Thoracic aorta (tissue), 2 donors: Measurements from ENCODE around the gene IFRD2. TPM values are rescaled to one million over a fixed set of nuclear protein-coding genes. Genes with fewer than 3 reads are reported as not detected.

Source experiments
- ATAC-seq: fragments of 150-250 bp; one replicate; pipeline ENCODE4 v1.8.0; 2017; ENCODE audit warnings: low read depth; ENCODE audit not compliant: insufficient number of reproducible peaks, low FRiP score
- DNase-seq: peaks from one replicate; pipeline ENCODE4 v3.0.0-alpha.2; 2020; ENCODE audit warnings: low spot score
- H3K27ac ChIP-seq, 2 donors: fragments of 200-600 bp; sonication (generic); 1 replicate in 1 of 2; 2 replicates in 1 of 2; pipeline ENCODE4 v1.5.1; 2016; ENCODE audit warnings: mild to moderate bottlenecking in 2 of 2, moderate library complexity in 2 of 2
- H3K27me3 ChIP-seq: fragments of 200-600 bp; sonication (generic); replicated peaks from 2 replicates; pipeline ENCODE4 v1.6.0; 2016; ENCODE audit warnings: mild to moderate bottlenecking; ENCODE audit not compliant: insufficient read depth
- H3K36me3 ChIP-seq: fragments of 200-600 bp; sonication (generic); one replicate; pipeline ENCODE4 v1.5.1; 2016
- H3K4me1 ChIP-seq, 2 donors: fragments of 200-600 bp; sonication (generic); 1 replicate in 1 of 2; 2 replicates in 1 of 2; pipeline versions ENCODE4 v1.5.1 to v1.6.0; 2016; ENCODE audit warnings: low read depth in 2 of 2, mild to moderate bottlenecking in 1 of 2; ENCODE audit not compliant: control insufficient read depth in 1 of 2
- H3K4me3 ChIP-seq: fragments of 200-600 bp; sonication (generic); 2 replicates; pipeline ENCODE4 v1.5.1; 2016; ENCODE audit warnings: mild to moderate bottlenecking
- H3K9me3 ChIP-seq: fragments of 200-600 bp; sonication (generic); 2 replicates; pipeline ENCODE4 v1.5.1; 2016
- CTCF ChIP-seq: fragments of 200-600 bp; sonication (generic); IDR thresholded peaks from one replicate; pipeline ENCODE4 v1.5.1; 2019; ENCODE audit warnings: antibody characterized with exemption
- total RNA-seq, 2 donors: library from RNA; depleted of rRNA; stranded (reverse); fragments of >200 nt; gene quantifications; one replicate each; pipeline versions ENCODE4 v1.1.0 to v1.2.3, GENCODE V29; 2016

The IFRD2 gene
- total RNA-seq, 2 donors from 2014 or later, result 43.3 to 118 TPM

- no peaks in the 10 kb centered on the region for H3K9me3 ChIP-seq
- DNase-seq, result no peak
- peaks cover 7% of the 10 kb centered on the region for H3K36me3 ChIP-seq
- H3K4me3 ChIP-seq, result no peak overlapping the region
- H3K27me3 ChIP-seq, result no peaks in the 10 kb centered on the region
- H3K27ac ChIP-seq, result peak overlapping the region; percentile 8 to 91
- H3K4me1 ChIP-seq, result peaks cover 29 to 50% of the 10 kb centered on the region in 2 donors
- no peak for TF ChIP-seq CTCF
- ATAC-seq, result no peak
Observed at GRCh38 chr3:50323614-50324199, 31.5 kb upstream of the IFRD2 start.

- DNase-seq (no peak), ATAC-seq (no peak)
- H3K9me3 ChIP-seq, result no peaks in the 10 kb centered on the region
- TF ChIP-seq CTCF, result no peak
- peak overlapping the region; percentile 8 to 91 for H3K27ac ChIP-seq
- H3K4me1 ChIP-seq, result peaks cover 27 to 51% of the 10 kb centered on the region in 2 donors
- peaks cover 8% of the 10 kb centered on the region for H3K36me3 ChIP-seq
- no peaks in the 10 kb centered on the region for H3K27me3 ChIP-seq
- peak overlapping the region; percentile 73 for H3K4me3 ChIP-seq
Observed at GRCh38 chr3:50323092-50323600, 30.9 kb upstream of the IFRD2 start.

GRCh38 chr3:50322386-50323091 lies 30.3 kb upstream of the IFRD2 start, which contains the start of gene HYAL2:
Gene HYAL2, minus strand, starts transcription at chr3:50322745. Its CDS starts 2,256 bp downstream, at chr3:50320489.
- Histone ChIP-seq H3K4me1 (peaks cover 33 to 55% of the 10 kb centered on the region in 2 donors), H3K27ac (peak within 1 kb of the TSS; percentile 91 to 97), H3K4me3 (peak within 1 kb of the TSS; percentile 73), H3K36me3 (peaks cover 10% of the 10 kb centered on the region), H3K9me3 (no peaks in the 10 kb centered on the region), H3K27me3 (no peaks in the 10 kb centered on the region)
- TF ChIP-seq CTCF, result no peak
- DNase-seq (no peak), ATAC-seq (no peak)

- ATAC-seq (no peak), DNase-seq (no peak)
- H3K9me3 ChIP-seq, result no peaks in the 10 kb centered on the region
- H3K4me1 ChIP-seq, result peaks cover 29 to 50% of the 10 kb centered on the region in 2 donors
- peaks cover 10% of the 10 kb centered on the region for H3K36me3 ChIP-seq
- TF ChIP-seq CTCF, result no peak
- no peaks in the 10 kb centered on the region for H3K27me3 ChIP-seq
- peak overlapping the region; percentile 91 to 97 for H3K27ac ChIP-seq
- peak overlapping the region; percentile 73 for H3K4me3 ChIP-seq
Observed at GRCh38 chr3:50322115-50322385, 29.8 kb upstream of the IFRD2 start.

- H3K9me3 ChIP-seq, result no peaks in the 10 kb centered on the region
- peak overlapping the region; percentile 73 for H3K4me3 ChIP-seq
- no peaks in the 10 kb centered on the region for H3K27me3 ChIP-seq
- H3K4me1 ChIP-seq, result peaks cover 26 to 44% of the 10 kb centered on the region in 2 donors
- ATAC-seq (peak; percentile 71), DNase-seq (no peak)
- TF ChIP-seq CTCF, result peak; percentile 42
- H3K36me3 ChIP-seq, result peaks cover 10% of the 10 kb centered on the region
- H3K27ac ChIP-seq, result peak overlapping the region; percentile 91 to 97
Observed at GRCh38 chr3:50321336-50322114, 29.3 kb upstream of the IFRD2 start.
